Memory B cell (primary cell): ENCODE data around the gene ISL2.

ENCODE experiments used
- ATAC-seq: fragments of 150-1000 bp; cut with Tn5 transposase; 2 replicates; pipeline ENCODE4 v1.10.0; 2021; ENCODE audit warnings: low read depth, mild to moderate bottlenecking, moderate library complexity
- DNase-seq, 2 donors: peaks; one replicate each; pipeline ENCODE4 v3.0.0; 2022; ENCODE audit warnings: low spot score in 2 of 2
- H3K27ac Mint-ChIP-seq: one replicate; pipeline ENCODE4 v1.8.0; 2022; ENCODE audit warnings: mild to moderate bottlenecking, moderate library complexity, mixed read lengths
- H3K27me3 Mint-ChIP-seq: one replicate; pipeline ENCODE4 v1.8.0; 2022; ENCODE audit warnings: mixed read lengths
- H3K36me3 Mint-ChIP-seq: one replicate; pipeline ENCODE4 v1.8.0; 2022; ENCODE audit warnings: mild to moderate bottlenecking, mixed read lengths
- H3K4me1 Mint-ChIP-seq: one replicate; pipeline ENCODE4 v1.8.0; 2022; ENCODE audit warnings: mixed read lengths
- H3K4me3 Mint-ChIP-seq: one replicate; pipeline ENCODE4 v1.8.0; 2022; ENCODE audit warnings: mild to moderate bottlenecking, moderate library complexity, mixed read lengths
- H3K9me3 Mint-ChIP-seq: one replicate; pipeline ENCODE4 v1.8.0; 2022; ENCODE audit warnings: mixed read lengths

The ISL2 gene

DNA sequence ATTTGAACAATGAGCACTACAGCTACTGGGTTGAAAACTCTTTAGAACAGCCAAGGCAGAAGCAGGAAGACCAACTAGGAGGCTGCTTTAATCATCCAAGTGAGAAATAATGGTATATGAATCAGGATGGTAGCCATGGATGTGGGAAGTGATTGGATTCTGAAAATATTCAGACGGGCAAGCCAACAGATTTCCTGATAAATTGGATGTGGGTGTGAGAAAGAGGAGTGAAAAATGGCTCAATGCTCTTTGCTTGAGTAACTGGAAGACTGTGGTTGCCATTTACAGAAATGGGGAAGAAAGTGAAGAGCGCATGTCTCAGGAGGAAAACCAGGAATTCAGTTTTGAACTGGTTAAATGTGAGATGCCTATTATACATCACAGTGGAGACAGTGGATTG, 50.4 kb downstream of the ISL2 start:
- Mint-ChIP-seq H3K9me3 (no peaks in the 10 kb centered on the region), H3K27me3 (no peaks in the 10 kb centered on the region), H3K27ac (no peak overlapping the region), H3K36me3 (peaks cover 30% of the 10 kb centered on the region), H3K4me3 (no peak overlapping the region), H3K4me1 (no peaks in the 10 kb centered on the region)
- ATAC-seq (no peak), DNase-seq (no peak)

DNA sequence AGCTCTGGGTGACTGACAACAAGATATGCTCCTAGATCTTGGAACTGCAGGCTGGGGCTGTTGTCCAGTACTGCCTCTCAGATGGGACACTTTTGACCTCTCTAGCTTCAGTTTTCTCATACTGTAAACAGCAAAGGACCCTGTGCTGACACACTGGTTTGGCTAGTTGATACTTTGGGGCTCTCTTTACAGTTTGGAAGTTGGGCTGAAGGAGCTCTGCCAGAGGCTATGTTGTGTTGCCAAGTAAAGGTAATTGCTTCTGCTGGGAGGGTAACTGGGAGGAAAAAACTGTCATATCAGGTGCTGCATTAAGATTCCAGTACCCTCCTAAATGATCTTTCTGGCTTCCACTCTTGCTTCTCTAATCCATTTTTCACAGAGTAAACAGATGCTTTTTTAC, 54.0 kb downstream of the ISL2 start:
- Mint-ChIP-seq H3K4me3 (no peak overlapping the region), H3K9me3 (no peaks in the 10 kb centered on the region), H3K4me1 (no peaks in the 10 kb centered on the region), H3K27ac (no peak overlapping the region), H3K27me3 (no peaks in the 10 kb centered on the region), H3K36me3 (peaks cover 28% of the 10 kb centered on the region)
- ATAC-seq: no peak
- DNase-seq: no peak

DNA sequence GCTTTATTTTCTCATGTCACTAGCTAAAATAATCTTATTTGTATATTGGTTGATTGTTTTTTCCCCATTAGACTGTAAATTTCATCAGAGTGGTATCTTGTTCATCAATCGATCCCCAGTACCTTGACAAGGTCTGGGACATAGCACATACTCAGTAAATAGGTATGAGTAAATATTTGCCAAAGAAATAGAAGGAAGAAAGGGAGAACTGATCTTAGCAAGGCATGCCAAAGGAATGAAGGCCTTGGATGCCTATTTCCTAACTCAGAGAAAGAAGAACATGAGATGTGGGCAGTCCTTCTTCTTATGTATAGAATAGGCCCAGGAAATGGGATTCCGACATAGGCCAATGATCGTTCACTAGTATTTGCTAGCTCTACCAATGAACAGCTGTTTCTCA, 54.7 kb downstream of the ISL2 start:
- no peaks in the 10 kb centered on the region for H3K9me3 Mint-ChIP-seq
- no peak overlapping the region for H3K4me3 Mint-ChIP-seq
- H3K36me3 Mint-ChIP-seq: peaks cover 26% of the 10 kb centered on the region
- ATAC-seq (no peak), DNase-seq (no peak)
- no peaks in the 10 kb centered on the region for H3K4me1 Mint-ChIP-seq
- H3K27me3 Mint-ChIP-seq: no peaks in the 10 kb centered on the region
- H3K27ac Mint-ChIP-seq: no peak overlapping the region

DNA sequence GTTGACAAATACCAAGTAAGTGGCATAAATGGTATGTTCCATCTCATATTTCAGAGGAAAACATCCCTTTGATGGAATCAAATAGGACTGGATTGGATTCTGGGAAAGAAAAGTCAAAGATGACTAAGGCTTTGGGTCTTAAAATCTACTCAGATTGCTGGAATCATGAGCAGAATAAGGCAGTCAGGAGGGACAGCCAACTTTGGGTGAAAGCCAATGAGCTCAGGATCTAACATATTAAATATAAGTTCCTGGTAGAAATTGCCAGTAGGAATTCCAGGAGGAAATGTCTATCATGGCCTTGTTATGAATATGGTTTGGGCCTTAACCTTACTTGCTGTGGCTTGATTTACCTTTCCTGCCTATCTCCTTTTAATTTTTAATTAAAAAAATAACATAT, 55.3 kb downstream of the ISL2 start:
- H3K9me3 Mint-ChIP-seq: no peaks in the 10 kb centered on the region
- no peak overlapping the region for H3K4me3 Mint-ChIP-seq
- no peak for ATAC-seq
- H3K36me3 Mint-ChIP-seq: peaks cover 21% of the 10 kb centered on the region
- no peak for DNase-seq
- H3K4me1 Mint-ChIP-seq: no peaks in the 10 kb centered on the region
- no peaks in the 10 kb centered on the region for H3K27me3 Mint-ChIP-seq
- no peak overlapping the region for H3K27ac Mint-ChIP-seq
